Keratinocyte (primary cell): ENCODE results near the gene MAGI2.

Experiments
- CTCF ChIP-seq, 3 experiments: IDR thresholded peaks in 1 of 3; conservative IDR thresholded peaks in 1 of 3; optimal IDR thresholded peaks in 1 of 3; 2 replicates in 2 of 3; 3 replicates in 1 of 3; pipeline versions ENCODE3 to v1.5.1; 2011; ENCODE audit warnings: low read length in 3 of 3, mild to moderate bottlenecking in 3 of 3, moderate library complexity in 2 of 3, control low read depth in 1 of 3, inconsistent platforms in 1 of 3; ENCODE audit not compliant: insufficient read depth in 2 of 3; ENCODE audit errors: extremely low read depth in 1 of 3
- EZH2 ChIP-seq: IDR thresholded peaks from one replicate; pipeline ENCODE4 v1.6.1; 2012; ENCODE audit warnings: inconsistent platforms, mild to moderate bottlenecking, low read length, moderate library complexity

GRCh38 chr7:78523930-78524329, 929.5 kb downstream of the MAGI2 start:
- no peak for TF ChIP-seq CTCF (optimal IDR thresholded peaks at IDR 0.05 in 1 of 3, IDR thresholded peaks at IDR 0.05 in 1 of 3, conservative IDR thresholded peaks at IDR 0.05 in 1 of 3; ENCODE audit: extremely low read depth in 1 of 3, insufficient read depth in 2 of 3, low read length in 3 of 3)
- no peak for TF ChIP-seq EZH2
